ENCODE data around the gene GET4. TPM values are rescaled to one million over a fixed set of nuclear protein-coding genes. Genes with fewer than 3 reads are reported as not detected.

GET4 gene
- total and polyA plus RNA-seq, 2 of the 8 experiments (the other 6 are each of a cell fraction or from before 2014, with no cell fraction given), result 56.7 to 74.1 TPM

DNA sequence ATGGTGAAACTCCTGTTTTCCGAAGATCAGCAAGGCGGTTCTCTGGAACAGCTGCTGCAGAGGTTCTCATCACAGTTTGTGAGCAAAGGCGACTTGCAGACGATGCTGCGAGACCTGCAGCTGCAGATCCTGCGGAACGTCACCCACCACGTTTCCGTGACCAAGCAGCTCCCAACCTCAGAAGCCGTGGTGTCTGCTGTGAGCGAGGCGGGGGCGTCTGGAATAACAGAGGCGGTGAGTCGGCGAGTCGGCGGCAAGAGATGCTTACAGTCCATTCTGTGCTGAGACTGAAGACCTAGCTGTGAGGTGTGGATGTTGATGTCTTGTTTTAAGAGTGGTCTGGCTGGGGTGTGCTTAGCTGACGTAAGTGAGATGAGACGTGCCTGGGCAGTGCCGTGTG lies 16.2 kb upstream of the GET4 start (continued):
- TF ChIP-seq HDAC2 (IDR thresholded peaks at IDR 0.05; ENCODE audit: borderline replicate concordance in 1 of 2, low read depth in 2 of 2, low read length in 2 of 2), result no peak
- TF ChIP-seq, protein P1, sequence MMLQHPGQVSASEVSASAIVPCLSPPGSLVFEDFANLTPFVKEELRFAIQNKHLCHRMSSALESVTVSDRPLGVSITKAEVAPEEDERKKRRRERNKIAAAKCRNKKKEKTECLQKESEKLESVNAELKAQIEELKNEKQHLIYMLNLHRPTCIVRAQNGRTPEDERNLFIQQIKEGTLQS (IDR thresholded peaks at IDR 0.05; ENCODE audit: insufficient read depth, low read depth, low read length), result no peak

Measured in H1 (cell line).